Measurements from ENCODE around the gene PLPP4.

The PLPP4 gene

DNA sequence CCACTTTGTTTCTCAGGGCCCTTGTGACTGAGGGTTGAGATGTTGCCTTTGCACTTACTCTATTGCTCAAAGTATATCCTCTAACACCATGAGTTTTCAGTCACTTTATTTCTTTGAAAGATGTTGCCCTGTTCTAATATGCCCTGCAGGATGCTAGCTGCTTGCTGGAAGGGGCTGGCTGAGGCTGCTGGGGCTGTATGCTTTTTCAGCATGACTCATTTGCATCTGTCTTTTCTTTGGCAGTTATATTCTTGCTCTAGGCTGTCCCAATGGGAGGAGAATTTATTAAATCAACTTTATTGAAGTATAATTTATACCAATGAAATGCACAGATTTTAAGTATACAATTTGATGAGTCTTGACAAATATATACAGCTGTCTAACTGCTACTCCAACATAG is 157.7 kb downstream of the PLPP4 start:
- DNase-seq = no peak

- no peak for DNase-seq
Measured at GRCh38 chr10:120616311-120616911, 159.4 kb downstream of the PLPP4 start.

DNA sequence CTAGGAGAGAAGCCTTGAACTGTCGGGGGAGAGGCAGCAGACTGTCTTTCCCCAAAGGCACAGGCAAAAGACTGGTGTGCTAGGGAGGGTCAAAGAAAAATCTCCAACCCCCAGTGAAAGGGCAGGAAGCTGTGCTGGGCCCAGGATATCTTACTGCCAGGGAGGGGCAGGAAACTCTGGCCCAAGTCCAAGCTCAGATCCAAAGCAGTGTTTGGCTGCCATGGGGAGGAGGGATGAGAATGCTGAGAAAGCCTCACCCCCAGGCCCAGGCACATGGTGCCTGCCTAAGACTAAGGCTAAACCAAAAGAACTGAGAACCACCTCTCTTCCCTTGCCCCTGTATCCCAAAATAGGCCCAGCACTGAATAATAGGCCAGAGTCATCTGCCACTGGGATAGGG is 171.2 kb downstream of the PLPP4 start:
- no peak for DNase-seq

DNA sequence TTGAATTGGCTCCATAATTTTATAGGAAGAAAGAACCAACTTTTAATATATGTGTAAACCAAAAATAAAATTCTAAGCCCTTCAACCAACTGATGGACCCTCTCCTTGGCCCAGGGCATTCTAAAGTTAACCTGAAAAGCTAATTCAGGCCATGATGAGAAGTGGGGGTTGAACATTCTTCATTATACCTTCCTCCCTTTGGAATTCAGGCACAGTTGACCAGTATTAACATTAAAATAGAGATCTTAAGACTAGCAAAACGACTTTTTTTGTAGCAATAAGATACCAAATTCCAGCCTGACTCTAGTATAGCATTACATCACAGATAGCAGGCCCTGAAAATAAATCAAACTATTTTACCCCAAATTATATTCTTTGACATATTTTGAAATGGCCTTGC is 173.2 kb downstream of the PLPP4 start:
- no peak for DNase-seq

- no peak for DNase-seq
Measured at GRCh38 chr10:120632047-120632446, 175.0 kb downstream of the PLPP4 start.

- no peak for DNase-seq
Measured at GRCh38 chr10:120632942-120633341, 175.9 kb downstream of the PLPP4 start.

DNA sequence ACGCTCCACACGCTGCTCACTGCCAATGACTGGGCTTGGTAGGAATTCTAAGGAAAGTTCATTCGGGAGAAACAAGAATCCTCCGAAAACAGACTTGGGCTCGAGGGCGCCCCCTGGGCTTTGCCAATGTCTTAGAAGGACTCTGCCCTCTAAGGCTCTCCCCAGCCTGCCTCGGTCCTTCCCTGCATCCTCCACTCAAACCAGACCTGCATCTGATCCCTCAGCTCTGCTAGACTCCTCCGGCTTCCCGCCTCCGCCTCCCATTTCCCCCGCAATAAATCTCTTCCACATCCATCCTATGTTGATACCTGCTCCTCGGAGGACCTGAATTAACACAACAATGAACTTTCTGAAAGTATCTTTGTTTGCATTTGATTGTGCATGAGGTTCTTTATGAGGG is 177.6 kb downstream of the PLPP4 start:
- DNase-seq = no peak

Data from NCI-H510A (cell line).